Small intestine (tissue), 7 donors: ENCODE measurements around the gene PTCD1. TPM values are rescaled to one million over a fixed set of nuclear protein-coding genes. Genes with fewer than 3 reads are reported as not detected.

ENCODE experiments used
- DNase-seq, 2 donors: peaks; one replicate each; pipeline versions ENCODE4 v3.0.0 to v3.0.0-alpha.2; 2013
- FAIRE-seq: peaks from 2 replicates; lab custom pipeline; 2012; peaks lifted over from hg19 to GRCh38; lab: Jason Lieb, UNC
- H3K27ac ChIP-seq, 3 donors: one replicate each; pipeline ENCODE4 v1.5.1; 2013; ENCODE audit warnings: low read length in 2 of 3, mild to moderate bottlenecking in 2 of 3, control low read depth in 1 of 3, inconsistent platforms in 1 of 3, low read depth in 1 of 3, moderate library complexity in 1 of 3
- H3K27me3 ChIP-seq, 3 donors: one replicate each; pipeline ENCODE4 v1.6.1; 2013; ENCODE audit warnings: low read length in 3 of 3, inconsistent platforms in 1 of 3; ENCODE audit not compliant: control insufficient read depth in 3 of 3, insufficient read depth in 3 of 3
- H3K36me3 ChIP-seq, 3 donors: one replicate each; pipeline ENCODE4 v1.6.1; 2013; ENCODE audit warnings: low read length in 3 of 3, inconsistent platforms in 1 of 3, low read depth in 1 of 3, mild to moderate bottlenecking in 1 of 3, moderate library complexity in 1 of 3; ENCODE audit not compliant: control insufficient read depth in 3 of 3, insufficient read depth in 2 of 3
- H3K4me1 ChIP-seq, 3 donors: one replicate each; pipeline ENCODE4 v1.6.1; 2013; ENCODE audit warnings: low read length in 2 of 3, inconsistent platforms in 1 of 3, low read depth in 1 of 3, mild to moderate bottlenecking in 1 of 3, moderate library complexity in 1 of 3; ENCODE audit not compliant: control insufficient read depth in 3 of 3, insufficient read depth in 2 of 3
- H3K4me3 ChIP-seq, 3 donors: one replicate each; pipeline ENCODE4 v1.5.1; 2013; ENCODE audit warnings: low read length in 3 of 3, control low read depth in 1 of 3, inconsistent platforms in 1 of 3, low read depth in 1 of 3, mild to moderate bottlenecking in 1 of 3, moderate library complexity in 1 of 3
- H3K9me3 ChIP-seq, 2 donors: one replicate each; pipeline ENCODE4 v1.6.1; 2013; ENCODE audit warnings: low read depth in 1 of 2, low read length in 1 of 2; ENCODE audit not compliant: control insufficient read depth in 2 of 2, insufficient read depth in 1 of 2
- WGBS, 3 donors: extraction: QIAGEN DNeasy Blood & Tissue Kit; methylation state at CpG; one replicate each; pipeline ENCODE4 v1.1.7; 2013; 5-methylcytosine and 5-hydroxymethylcytosine counted together
- polyA plus RNA-seq, 4 donors: library from polyadenylated mRNA; stranded (reverse) in 3 of 4; unstranded in 1 of 4; fragments of 200-250 nt in 3 of 4; fragments of 120-200 nt in 1 of 4; gene quantifications; one replicate each; pipeline versions ENCODE4 v1.2.1 to v1.2.3, GENCODE V29; 2013
- donor health status: healthy with polysubstance abuse.
- donor health status: control.
- donor health status: control.
- donor health status: Bipolar disorder and iron deficiency.
- donor health status: healthy.

The PTCD1 gene
- polyA plus RNA-seq, 4 donors = 2.7 to 4.8 (median 3.9) TPM

GRCh38 chr7:99469381-99470065 lies 30.9 kb upstream of the PTCD1 start:
- DNase-seq (no peak), FAIRE-seq (no peak)
- Histone ChIP-seq H3K36me3 (peaks cover 0 to 4% (median 3%) of the 10 kb centered on the region in 3 donors), H3K4me3 (no peak overlapping the region), H3K27me3 (peaks cover 0 to 3% (median 0%) of the 10 kb centered on the region in 3 donors), H3K4me1 (peaks cover 0 to 8% (median 7%) of the 10 kb centered on the region in 3 donors), H3K27ac (peak overlapping the region in 1 of 3 donors; percentile 6), H3K9me3 (no peaks in the 10 kb centered on the region)
- 45 to 60% (median 57%) methylated on average over 23 of the region's 23 CpGs for WGBS, 3 donors

- Histone ChIP-seq H3K4me1 (peaks cover 0 to 10% (median 5%) of the 10 kb centered on the region in 3 donors), H3K27ac (no peak overlapping the region), H3K9me3 (no peaks in the 10 kb centered on the region), H3K4me3 (no peak overlapping the region), H3K36me3 (peaks cover 0 to 15% (median 6%) of the 10 kb centered on the region in 3 donors), H3K27me3 (peaks cover 0 to 3% (median 0%) of the 10 kb centered on the region in 3 donors)
- no peak for DNase-seq
- no peak for FAIRE-seq
- WGBS, 3 donors = 87 to 94% (median 90%) methylated on average over 29 of the region's 29 CpGs
Observed at GRCh38 chr7:99468336-99468918, 29.8 kb upstream of the PTCD1 start.

GRCh38 chr7:99465421-99465768 lies 26.8 kb upstream of the PTCD1 start:
- FAIRE-seq (no peak), DNase-seq (peak in 1 of 2 donors; percentile 49)
- 1 to 5% (median 3%) methylated on average over 9 of the region's 9 CpGs for WGBS, 3 donors
- Histone ChIP-seq H3K27me3 (peaks cover 0 to 3% (median 0%) of the 10 kb centered on the region in 3 donors), H3K4me3 (peak overlapping the region; percentile 61 to 96 (median 80)), H3K27ac (peak overlapping the region; percentile 86 to 99 (median 92)), H3K4me1 (peaks cover 0 to 10% (median 5%) of the 10 kb centered on the region in 3 donors), H3K9me3 (no peaks in the 10 kb centered on the region), H3K36me3 (peaks cover 2 to 33% (median 9%) of the 10 kb centered on the region in 3 donors)

GRCh38 chr7:99461221-99461620 lies 22.6 kb upstream of the PTCD1 start:
- FAIRE-seq (no peak), DNase-seq (no peak)
- Histone ChIP-seq H3K36me3 (peaks cover 16 to 70% (median 21%) of the 10 kb centered on the region in 3 donors), H3K9me3 (no peaks in the 10 kb centered on the region), H3K27me3 (no peaks in the 10 kb centered on the region), H3K27ac (no peak overlapping the region), H3K4me1 (peaks cover 0 to 10% (median 5%) of the 10 kb centered on the region in 3 donors), H3K4me3 (no peak overlapping the region)
- WGBS, 3 donors = 77 to 85% (median 80%) methylated on average over 2 of the region's 2 CpGs

GRCh38 chr7:99460651-99461050 lies 22.1 kb upstream of the PTCD1 start:
- FAIRE-seq (no peak), DNase-seq (no peak)
- H3K9me3 ChIP-seq = no peaks in the 10 kb centered on the region
- no peak overlapping the region for H3K4me3 ChIP-seq
- H3K4me1 ChIP-seq = peaks cover 0 to 10% (median 5%) of the 10 kb centered on the region in 3 donors
- no peaks in the 10 kb centered on the region for H3K27me3 ChIP-seq
- no peak overlapping the region for H3K27ac ChIP-seq
- WGBS, 3 donors = 84 to 89% (median 85%) methylated on average over 11 of the region's 11 CpGs
- H3K36me3 ChIP-seq = peaks cover 16 to 76% (median 25%) of the 10 kb centered on the region in 3 donors

GRCh38 chr7:99459087-99459486 lies 20.5 kb upstream of the PTCD1 start:
- 93 to 99% (median 94%) methylated on average over 8 of the region's 8 CpGs for WGBS, 3 donors
- DNase-seq (peak in 1 of 2 donors; percentile 19), FAIRE-seq (no peak)
- peaks cover 16 to 83% (median 30%) of the 10 kb centered on the region in 3 donors for H3K36me3 ChIP-seq
- H3K4me3 ChIP-seq = no peak overlapping the region
- H3K4me1 ChIP-seq = peaks cover 0 to 5% (median 0%) of the 10 kb centered on the region in 3 donors
- no peaks in the 10 kb centered on the region for H3K27me3 ChIP-seq
- H3K9me3 ChIP-seq = no peaks in the 10 kb centered on the region
- H3K27ac ChIP-seq = no peak overlapping the region

- Histone ChIP-seq H3K27me3 (no peaks in the 10 kb centered on the region), H3K36me3 (peaks cover 18 to 86% (median 29%) of the 10 kb centered on the region in 3 donors), H3K27ac (no peak overlapping the region), H3K4me3 (no peak overlapping the region), H3K4me1 (no peaks in the 10 kb centered on the region), H3K9me3 (no peaks in the 10 kb centered on the region)
- no peak for FAIRE-seq
- DNase-seq = no peak
- WGBS, 3 donors = 83 to 88% (median 85%) methylated on average over 26 of the region's 26 CpGs
Observed at GRCh38 chr7:99457650-99458493, 19.3 kb upstream of the PTCD1 start.

GRCh38 chr7:99457050-99457649 lies 18.6 kb upstream of the PTCD1 start:
- DNase-seq = no peak
- no peaks in the 10 kb centered on the region for H3K27me3 ChIP-seq
- no peak for FAIRE-seq
- H3K9me3 ChIP-seq = no peaks in the 10 kb centered on the region
- no peak overlapping the region for H3K4me3 ChIP-seq
- H3K4me1 ChIP-seq = no peaks in the 10 kb centered on the region
- peaks cover 15 to 89% (median 26%) of the 10 kb centered on the region in 3 donors for H3K36me3 ChIP-seq
- no peak overlapping the region for H3K27ac ChIP-seq
- 77 to 81% (median 79%) methylated on average over 6 of the region's 6 CpGs for WGBS, 3 donors
